HG03565 (cell line): ENCODE measurements around the gene RPL13.

Source experiments
- ATAC-seq: cut with Tn5 transposase; IDR thresholded peaks from one replicate; pipeline ENCODE4 v1.9.1; 2021; ENCODE audit warnings: mild to moderate bottlenecking, moderate library complexity; ENCODE audit not compliant: unreplicated experiment

Gene RPL13

DNA sequence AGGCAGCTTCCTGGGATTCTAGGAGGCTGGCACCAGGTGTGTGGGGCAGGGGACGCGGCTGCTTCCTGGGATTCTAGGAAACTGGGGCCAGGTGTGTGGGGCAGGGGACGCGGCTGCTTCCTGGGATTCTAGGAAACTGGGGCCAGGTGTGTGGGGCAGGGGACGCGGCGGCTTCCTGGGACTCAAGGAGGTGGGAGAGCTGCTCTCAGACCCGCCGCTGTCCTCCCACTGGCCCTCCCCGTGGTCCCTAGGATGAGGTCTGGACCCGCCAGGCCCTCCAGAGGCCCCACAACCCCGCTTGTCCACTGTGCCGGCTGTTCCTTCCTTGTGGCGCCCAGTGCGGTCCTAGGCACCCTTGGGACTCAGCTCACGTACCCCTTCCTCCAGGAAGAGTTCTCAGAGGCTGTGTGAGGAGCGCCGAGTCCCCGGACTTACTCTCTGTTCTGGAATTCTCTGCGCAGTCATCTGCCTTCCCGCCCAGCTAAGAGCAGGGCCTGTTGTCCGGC, 53.5 kb downstream of the RPL13 start:
- ATAC-seq: no peak
